ENCODE results near the gene GNAI3.

GNAI3 gene

DNA sequence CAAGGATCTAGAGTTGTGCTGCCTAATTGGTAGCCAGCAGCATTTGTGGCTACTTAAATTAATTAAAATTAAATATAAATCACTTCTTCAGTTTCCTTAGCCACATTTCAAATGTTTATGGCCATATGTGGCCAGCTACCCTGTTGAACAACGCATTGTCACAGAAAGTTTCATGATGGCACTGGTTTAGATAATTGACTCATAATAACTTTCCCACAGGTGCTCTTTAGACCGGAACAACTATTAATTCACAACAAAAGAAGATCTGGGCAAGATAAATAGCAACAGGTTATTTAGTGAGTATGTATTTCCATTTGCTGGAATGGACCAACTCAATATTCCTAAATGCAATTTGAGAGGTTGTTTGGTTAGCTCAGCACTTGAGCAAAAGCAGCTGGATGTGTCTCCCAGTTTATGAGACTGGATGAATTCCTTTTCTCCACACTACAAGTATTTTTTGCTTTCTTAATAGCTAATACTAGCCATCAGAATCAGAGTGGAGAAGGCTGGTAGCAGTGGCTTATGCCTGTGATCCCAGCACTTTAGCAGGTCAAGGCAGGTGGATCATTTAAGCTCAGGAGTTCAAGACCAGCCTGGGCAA, 35.2 kb upstream of the GNAI3 start:
- ChIA-PET POLR2A (ENCODE audit: low non-redundant PET) (no interaction called here), CTCF (interaction anchor here (0.5 to 1.6 kb wide), 3 partner anchors 19 to 126 kb away, joined by 3 to 8 read pairs (median 3); partner anchors contain the start of gene CYB561D1)
- no peak for TF ChIP-seq CTCF (conservative IDR thresholded peaks at IDR 0.05; ENCODE audit: low read depth)
- H3K27ac ChIP-seq: no peak overlapping the region
- DNase-seq (ENCODE audit: low spot score): no peak

GRCh38 chr1:109514846-109515245, 33.6 kb upstream of the GNAI3 start:
- CTCF ChIA-PET: interaction anchor here (1.0 to 1.6 kb wide), 3 partner anchors 17 to 126 kb away, joined by 3 to 11 read pairs (median 4); no protein-coding TSS in a partner anchor
- TF ChIP-seq CTCF (conservative IDR thresholded peaks at IDR 0.05; ENCODE audit: low read depth): no peak
- H3K27ac ChIP-seq: no peak overlapping the region
- DNase-seq (ENCODE audit: low spot score): no peak
- POLR2A ChIA-PET (ENCODE audit: low non-redundant PET): no interaction called here

GRCh38 chr1:109516872-109517271, 31.5 kb upstream of the GNAI3 start:
- H3K27ac ChIP-seq: no peak overlapping the region
- no peak for DNase-seq (ENCODE audit: low spot score)
- CTCF ChIA-PET: interaction anchor here (0.8 to 1.2 kb wide), 2 partner anchors 15 to 95 kb away, joined by 3 read pairs; no protein-coding TSS in a partner anchor
- TF ChIP-seq CTCF (conservative IDR thresholded peaks at IDR 0.05; ENCODE audit: low read depth): no peak
- POLR2A ChIA-PET (ENCODE audit: low non-redundant PET): no interaction called here

- DNase-seq (ENCODE audit: low spot score): no peak
- H3K27ac ChIP-seq: no peak overlapping the region
- ChIA-PET CTCF (interaction anchor here (1.2 kb wide), 1 partner anchor 15 kb away, joined by 3 read pairs; no protein-coding TSS in a partner anchor), POLR2A (ENCODE audit: low non-redundant PET) (no interaction called here)
- no peak for TF ChIP-seq CTCF (conservative IDR thresholded peaks at IDR 0.05; ENCODE audit: low read depth)
Measured at GRCh38 chr1:109517337-109517736, 31.1 kb upstream of the GNAI3 start.

DNA sequence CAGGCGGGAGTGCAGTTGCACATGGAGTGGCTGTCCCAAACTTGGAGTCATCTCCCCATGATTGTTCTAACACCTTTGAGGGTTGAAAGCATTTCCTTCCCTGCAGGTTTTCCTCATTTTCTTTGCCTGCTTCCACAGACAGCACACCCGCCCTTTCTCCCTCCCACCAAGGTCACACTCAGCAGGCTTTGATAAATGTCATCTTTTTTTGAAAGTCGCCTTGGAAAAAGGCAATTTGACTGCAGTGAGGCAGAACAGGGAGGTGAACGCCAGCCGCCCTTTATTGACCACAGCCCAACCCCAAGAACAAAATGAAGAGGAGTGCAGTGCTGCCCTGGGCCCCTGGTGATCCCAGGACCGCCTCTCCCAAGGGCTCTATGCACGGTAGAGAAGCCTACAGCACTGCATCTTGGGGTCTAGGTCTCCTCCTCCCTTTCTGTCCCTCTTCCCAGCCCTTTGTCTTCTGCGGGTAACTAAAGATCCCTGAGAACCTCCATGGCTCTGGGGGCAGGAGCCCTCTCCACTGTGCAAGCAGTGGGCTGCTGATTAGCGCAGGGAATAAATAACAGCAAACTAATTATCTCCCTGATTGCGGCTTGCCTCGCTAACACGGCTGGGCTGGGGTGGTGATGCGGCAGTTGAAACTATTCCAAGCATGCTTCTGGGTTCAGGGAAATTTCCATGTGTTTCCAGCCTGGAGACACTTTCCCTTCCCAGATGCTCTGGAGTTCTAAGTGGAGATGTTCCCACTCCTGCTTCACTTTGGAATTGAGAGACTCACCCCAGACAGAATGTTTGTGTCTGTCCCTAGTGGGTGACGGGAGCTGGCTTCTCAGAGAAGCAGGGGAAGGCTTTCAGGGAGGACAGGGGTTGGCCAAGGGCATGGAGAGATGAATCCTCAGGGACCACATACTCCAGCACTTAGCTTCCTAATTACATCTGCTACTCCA, 27.1 kb upstream of the GNAI3 start:
- no peak for DNase-seq (ENCODE audit: low spot score)
- CTCF ChIA-PET: interaction anchor here (1.0 to 1.2 kb wide), 2 partner anchors 9 to 11 kb away, joined by 3 to 9 read pairs; no protein-coding TSS in a partner anchor

More for the DNA sequence above, 27.1 kb upstream of the GNAI3 start:
- POLR2A ChIA-PET (ENCODE audit: low non-redundant PET): no interaction called here
- H3K27ac ChIP-seq: no peak overlapping the region
- TF ChIP-seq CTCF (conservative IDR thresholded peaks at IDR 0.05; ENCODE audit: low read depth): no peak
